ENCODE data around the gene KBTBD6. TPM values are rescaled to one million over a fixed set of nuclear protein-coding genes. Genes with fewer than 3 reads are reported as not detected.

The KBTBD6 gene
- total and polyA plus RNA-seq, 4 donors = 2.4 to 10.4 (median 4.8) TPM

GRCh38 chr13:41152005-41152404, 19.4 kb upstream of the KBTBD6 start:
- WGBS, 2 donors = 99% methylated on average over 3 of the region's 3 CpGs
- Histone ChIP-seq H3K4me1 (ENCODE audit: control insufficient read depth in 5 of 5, insufficient read depth in 5 of 5, low read length in 5 of 5) (no peaks in the 10 kb centered on the region), H3K27me3 (ENCODE audit: control insufficient read depth in 3 of 3, insufficient read depth in 3 of 3, low read length in 2 of 3) (no peaks in the 10 kb centered on the region), H3K4me3 (no peak overlapping the region), H3K9me3 (ENCODE audit: control insufficient read depth in 4 of 4, insufficient read depth in 3 of 4, low read length in 3 of 4) (peaks cover 3 to 29% (median 15%) of the 10 kb centered on the region in 4 donors), H3K27ac (ENCODE audit: low read depth in 1 of 2, low read length in 1 of 2) (no peak overlapping the region), H3K36me3 (ENCODE audit: control insufficient read depth in 4 of 4, insufficient read depth in 4 of 4, low read length in 4 of 4) (peaks cover 0 to 11% (median 5%) of the 10 kb centered on the region in 4 donors), H3K9ac (ENCODE audit: insufficient read depth in 1 of 2, low read length in 2 of 2) (no peak overlapping the region)
- TF ChIP-seq, protein P1, sequence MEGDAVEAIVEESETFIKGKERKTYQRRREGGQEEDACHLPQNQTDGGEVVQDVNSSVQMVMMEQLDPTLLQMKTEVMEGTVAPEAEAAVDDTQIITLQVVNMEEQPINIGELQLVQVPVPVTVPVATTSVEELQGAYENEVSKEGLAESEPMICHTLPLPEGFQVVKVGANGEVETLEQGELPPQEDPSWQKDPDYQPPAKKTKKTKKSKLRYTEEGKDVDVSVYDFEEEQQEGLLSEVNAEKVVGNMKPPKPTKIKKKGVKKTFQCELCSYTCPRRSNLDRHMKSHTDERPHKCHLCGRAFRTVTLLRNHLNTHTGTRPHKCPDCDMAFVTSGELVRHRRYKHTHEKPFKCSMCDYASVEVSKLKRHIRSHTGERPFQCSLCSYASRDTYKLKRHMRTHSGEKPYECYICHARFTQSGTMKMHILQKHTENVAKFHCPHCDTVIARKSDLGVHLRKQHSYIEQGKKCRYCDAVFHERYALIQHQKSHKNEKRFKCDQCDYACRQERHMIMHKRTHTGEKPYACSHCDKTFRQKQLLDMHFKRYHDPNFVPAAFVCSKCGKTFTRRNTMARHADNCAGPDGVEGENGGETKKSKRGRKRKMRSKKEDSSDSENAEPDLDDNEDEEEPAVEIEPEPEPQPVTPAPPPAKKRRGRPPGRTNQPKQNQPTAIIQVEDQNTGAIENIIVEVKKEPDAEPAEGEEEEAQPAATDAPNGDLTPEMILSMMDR (IDR thresholded peaks at IDR 0.05; ENCODE audit: control extremely low read depth, extremely low read depth) = no peak
- DNase-seq (no peak), ATAC-seq (ENCODE audit: insufficient read depth, low FRiP score) (no peak)

- H3K4me3 ChIP-seq = no peak overlapping the region
- no peaks in the 10 kb centered on the region for H3K27me3 ChIP-seq (ENCODE audit: control insufficient read depth in 3 of 3, insufficient read depth in 3 of 3, low read length in 2 of 3)
- no peak for DNase-seq
- H3K9ac ChIP-seq (ENCODE audit: insufficient read depth in 1 of 2, low read length in 2 of 2) = no peak overlapping the region
- 89 to 90% methylated on average over 2 of the region's 2 CpGs for WGBS, 2 donors
- H3K4me1 ChIP-seq (ENCODE audit: control insufficient read depth in 5 of 5, insufficient read depth in 5 of 5, low read length in 5 of 5) = no peaks in the 10 kb centered on the region
- peaks cover 0 to 11% (median 5%) of the 10 kb centered on the region in 4 donors for H3K36me3 ChIP-seq (ENCODE audit: control insufficient read depth in 4 of 4, insufficient read depth in 4 of 4, low read length in 4 of 4)
- H3K9me3 ChIP-seq (ENCODE audit: control insufficient read depth in 4 of 4, insufficient read depth in 3 of 4, low read length in 3 of 4) = peaks cover 3 to 29% (median 16%) of the 10 kb centered on the region in 4 donors
- TF ChIP-seq, protein P1 (IDR thresholded peaks at IDR 0.05; ENCODE audit: control extremely low read depth, extremely low read depth) = no peak
- ATAC-seq (ENCODE audit: insufficient read depth, low FRiP score) = no peak
- no peak overlapping the region for H3K27ac ChIP-seq (ENCODE audit: low read depth in 1 of 2, low read length in 1 of 2)
Measured at GRCh38 chr13:41150058-41150457, 17.5 kb upstream of the KBTBD6 start.

DNA sequence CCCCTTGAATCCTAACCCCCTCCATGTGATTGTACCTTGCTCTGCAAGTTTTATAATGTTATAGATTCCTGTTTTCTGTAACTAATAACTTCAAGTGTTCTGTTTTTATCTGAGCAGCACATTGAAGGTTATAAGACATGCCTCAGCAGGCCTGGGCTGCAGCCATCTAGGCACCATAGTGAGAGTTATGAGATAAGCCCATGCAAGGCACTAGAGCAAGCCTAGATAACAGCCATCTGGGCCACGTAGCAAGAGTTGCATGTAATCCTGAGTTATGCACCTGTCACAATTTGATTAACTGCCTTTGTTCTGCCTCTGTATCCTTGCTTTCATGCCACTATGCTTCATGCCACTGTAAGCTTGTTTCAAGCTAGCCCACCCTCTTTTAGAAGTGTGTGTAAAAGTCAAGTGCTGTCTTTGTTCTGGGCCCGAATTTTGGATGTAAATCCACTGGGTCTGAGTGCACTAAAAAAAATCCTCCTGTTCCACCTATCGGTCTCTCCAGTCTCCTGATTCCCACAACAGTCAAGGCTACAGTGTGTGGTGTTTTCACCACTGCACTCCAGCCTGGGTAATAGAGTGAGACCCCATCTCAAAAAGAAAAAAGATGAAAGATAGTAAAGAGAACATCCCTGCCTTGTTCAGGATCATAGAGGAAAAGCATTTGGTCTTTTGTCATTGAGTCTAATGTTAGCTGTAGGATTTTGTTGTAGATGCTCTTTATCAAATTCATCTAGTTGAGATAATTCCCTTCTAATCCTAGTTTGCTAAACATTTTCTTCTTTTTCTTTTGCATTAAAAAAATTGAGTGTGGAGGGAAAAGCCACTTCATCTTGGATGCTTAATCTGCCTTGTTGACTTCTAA, 16.0 kb upstream of the KBTBD6 start:
- H3K27me3 ChIP-seq (ENCODE audit: control insufficient read depth in 3 of 3, insufficient read depth in 3 of 3, low read length in 2 of 3) = no peaks in the 10 kb centered on the region
- no peak for ATAC-seq (ENCODE audit: insufficient read depth, low FRiP score)
- no peak overlapping the region for H3K4me3 ChIP-seq
- H3K4me1 ChIP-seq (ENCODE audit: control insufficient read depth in 5 of 5, insufficient read depth in 5 of 5, low read length in 5 of 5) = no peaks in the 10 kb centered on the region
- no peak overlapping the region for H3K9ac ChIP-seq (ENCODE audit: insufficient read depth in 1 of 2, low read length in 2 of 2)
- DNase-seq = no peak
- H3K27ac ChIP-seq (ENCODE audit: low read depth in 1 of 2, low read length in 1 of 2) = no peak overlapping the region
- TF ChIP-seq, protein P1 (IDR thresholded peaks at IDR 0.05; ENCODE audit: control extremely low read depth, extremely low read depth) = no peak
- WGBS, 2 donors = 90 to 96% methylated on average over 3 of the region's 3 CpGs
- peaks cover 3 to 29% (median 16%) of the 10 kb centered on the region in 4 donors for H3K9me3 ChIP-seq (ENCODE audit: control insufficient read depth in 4 of 4, insufficient read depth in 3 of 4, low read length in 3 of 4)
- H3K36me3 ChIP-seq (ENCODE audit: control insufficient read depth in 4 of 4, insufficient read depth in 4 of 4, low read length in 4 of 4) = peaks cover 0 to 11% (median 5%) of the 10 kb centered on the region in 4 donors

Data from lung (tissue), 12 donors.